Activated CD4-positive, alpha-beta T cell treated with anti-CD3 and anti-CD28 coated beads, Interleukin-2, amount 50 U/mL, for 48 hours (primary cell): Measurements from ENCODE around the gene TPK1.

Source experiments
- DNase-seq, 2 experiments: peaks; one replicate each; pipeline ENCODE4 v3.0.0-alpha.2; 2020

Gene TPK1

DNA sequence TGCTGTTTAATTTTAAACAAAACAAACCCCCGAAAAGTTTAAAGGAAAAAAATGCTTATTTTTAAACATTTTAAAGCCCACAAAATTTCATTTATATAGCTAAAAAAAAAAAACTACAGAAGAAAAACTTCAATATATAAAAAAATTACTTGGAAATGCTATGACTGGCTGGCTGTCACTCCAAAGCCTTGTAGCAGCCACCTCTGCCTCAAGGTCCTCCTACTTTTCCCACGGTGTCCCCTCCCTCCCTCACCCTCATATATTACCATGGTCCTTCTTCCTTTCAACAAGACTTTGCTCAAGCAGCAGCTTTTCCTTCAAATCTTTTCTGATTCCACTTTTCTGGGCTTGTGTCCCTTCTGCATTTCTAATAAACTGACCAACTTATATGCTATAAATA lies 122.0 kb downstream of the TPK1 start:
- DNase-seq, result no peak

DNA sequence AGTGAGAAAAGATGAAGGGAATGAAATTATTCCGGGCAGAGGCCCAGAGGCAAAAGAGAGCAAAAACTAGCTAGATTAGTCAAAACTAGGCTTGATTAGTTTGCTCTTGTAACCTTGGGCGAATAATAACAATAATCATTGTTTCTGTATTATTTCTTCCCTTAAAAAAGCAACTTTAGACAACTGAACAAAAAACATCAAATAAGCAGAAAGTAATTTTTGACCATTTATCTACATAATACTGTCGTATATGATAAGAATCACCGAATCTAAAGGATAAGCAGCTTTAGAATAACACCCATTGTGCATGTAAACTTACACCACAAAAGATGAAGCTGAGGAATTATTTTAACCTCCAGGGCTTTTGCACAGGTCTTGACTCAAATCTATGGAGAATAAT lies 125.1 kb downstream of the TPK1 start:
- DNase-seq, result no peak

DNA sequence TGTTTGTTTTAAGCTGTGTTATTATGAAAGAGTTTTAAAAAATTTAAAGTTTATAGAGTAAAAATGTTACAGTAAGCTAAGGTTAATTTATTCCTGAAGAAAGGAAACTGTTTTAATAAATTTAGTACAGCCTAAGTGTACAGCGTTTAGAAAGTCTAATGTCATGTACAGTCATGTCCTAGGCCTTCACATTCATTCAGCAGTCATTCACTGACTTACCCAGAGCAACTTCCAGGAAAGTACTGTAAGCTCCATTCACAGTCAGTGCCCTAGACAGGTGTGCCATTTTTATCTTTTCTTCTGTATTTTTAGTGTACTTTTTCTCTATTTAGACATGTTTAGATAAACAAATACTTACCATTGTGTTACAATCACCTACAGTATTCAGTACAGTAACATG lies 126.8 kb downstream of the TPK1 start:
- DNase-seq, result no peak

DNA sequence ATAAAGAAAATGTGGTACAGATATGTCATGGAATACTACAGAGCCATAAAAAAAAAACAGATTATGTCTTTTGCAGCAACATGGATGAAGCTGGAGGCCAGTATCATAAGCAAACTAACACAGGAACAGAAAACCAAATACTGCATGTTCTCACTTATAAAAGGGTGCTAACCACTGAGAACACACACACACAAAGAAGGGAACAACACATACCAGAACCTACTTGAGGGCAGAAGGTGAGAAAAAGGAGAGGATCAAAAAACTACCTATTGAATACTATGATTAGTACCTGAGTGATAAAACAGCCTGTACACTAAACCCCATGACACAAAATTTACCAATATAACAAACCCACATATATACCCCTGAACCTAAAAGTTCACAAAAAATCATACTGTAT lies 144.6 kb downstream of the TPK1 start:
- no peak for DNase-seq

DNA sequence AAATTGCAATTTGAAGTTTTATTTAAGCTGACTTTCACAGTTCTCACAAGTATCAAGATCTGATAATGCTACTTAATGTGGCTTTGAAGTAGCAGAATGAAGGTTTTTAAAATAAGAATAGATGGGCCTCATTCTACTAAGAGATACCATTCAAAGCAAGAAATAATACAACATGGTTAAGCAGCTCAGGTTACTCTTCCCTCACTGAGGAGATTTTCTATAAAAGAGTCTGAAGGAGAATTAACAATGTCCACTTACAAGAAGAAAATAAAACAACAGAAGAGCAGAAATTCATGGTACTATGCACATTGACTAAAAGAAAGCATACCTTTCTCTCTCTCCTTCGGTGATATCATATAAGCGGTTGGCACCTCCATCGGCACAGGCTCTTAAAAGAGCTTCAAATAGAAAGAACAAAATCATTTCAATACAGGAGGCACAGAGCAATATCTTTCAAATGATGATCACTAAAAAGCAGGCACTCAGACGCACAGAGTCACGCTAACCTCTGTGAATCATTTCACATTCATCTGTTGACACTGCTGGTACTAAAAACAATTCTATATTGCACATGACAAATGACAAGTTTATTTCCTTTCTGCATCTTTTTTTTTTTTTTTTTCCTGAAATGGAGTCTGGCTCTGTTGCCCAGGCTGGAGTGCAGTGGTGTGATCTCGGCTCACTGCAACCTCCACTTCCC lies 153.1 kb downstream of the TPK1 start:
- no peak for DNase-seq

DNA sequence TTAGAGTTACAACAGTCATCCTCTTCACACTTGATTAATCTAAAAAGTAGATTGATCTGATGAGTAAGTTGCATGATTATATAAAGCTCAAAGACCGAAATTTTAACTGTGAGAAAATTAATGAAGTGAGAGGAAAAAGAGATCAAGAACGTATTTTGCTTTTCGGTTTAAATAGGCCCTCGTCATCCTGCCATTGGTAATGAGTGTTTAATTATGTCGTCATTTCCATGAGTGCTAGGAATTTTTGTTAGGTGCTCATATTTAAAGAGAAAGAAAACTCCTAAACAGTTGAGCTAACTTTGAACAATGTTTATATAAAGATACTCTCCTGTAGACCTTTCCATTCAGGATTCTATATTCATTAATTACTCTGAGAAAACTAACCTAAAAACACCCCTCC lies 159.4 kb downstream of the TPK1 start:
- no peak for DNase-seq

DNA sequence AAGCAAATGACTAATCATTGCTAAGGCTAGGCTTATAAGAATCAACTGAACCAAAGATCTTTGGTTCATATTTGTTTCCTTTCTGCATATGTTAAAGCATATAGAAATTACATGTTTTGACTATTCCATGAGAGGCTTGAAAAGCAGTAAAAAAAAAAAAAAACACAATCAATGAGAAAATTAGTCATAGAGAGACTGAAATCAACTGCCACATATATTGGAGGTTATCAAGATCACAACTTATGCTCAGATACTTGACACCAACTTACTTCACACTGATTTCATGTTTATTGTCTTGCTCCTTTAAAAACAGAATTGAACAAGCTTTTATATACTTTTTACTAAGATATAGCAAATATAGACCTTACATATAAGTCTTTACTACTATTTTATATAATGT lies 161.3 kb downstream of the TPK1 start:
- DNase-seq, result no peak

DNA sequence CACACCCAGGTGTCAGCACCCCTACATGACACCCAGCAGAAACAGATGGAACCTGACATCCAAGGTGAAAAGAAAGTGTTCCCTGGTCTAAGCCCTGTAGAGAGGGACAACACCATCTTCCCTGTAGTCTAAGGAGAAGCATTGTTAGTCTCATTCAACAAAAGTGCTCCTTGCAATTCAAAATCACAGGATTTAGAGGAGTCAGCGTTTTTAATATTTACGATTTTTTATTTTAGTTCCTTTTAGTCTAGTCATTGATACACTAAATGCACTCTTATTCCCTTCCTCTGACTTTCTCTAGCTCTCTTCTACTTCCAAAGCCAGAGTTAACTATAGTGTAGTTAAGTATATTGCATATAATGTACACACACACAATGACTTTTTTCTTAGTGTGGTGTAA lies 163.0 kb downstream of the TPK1 start:
- DNase-seq, result no peak

DNA sequence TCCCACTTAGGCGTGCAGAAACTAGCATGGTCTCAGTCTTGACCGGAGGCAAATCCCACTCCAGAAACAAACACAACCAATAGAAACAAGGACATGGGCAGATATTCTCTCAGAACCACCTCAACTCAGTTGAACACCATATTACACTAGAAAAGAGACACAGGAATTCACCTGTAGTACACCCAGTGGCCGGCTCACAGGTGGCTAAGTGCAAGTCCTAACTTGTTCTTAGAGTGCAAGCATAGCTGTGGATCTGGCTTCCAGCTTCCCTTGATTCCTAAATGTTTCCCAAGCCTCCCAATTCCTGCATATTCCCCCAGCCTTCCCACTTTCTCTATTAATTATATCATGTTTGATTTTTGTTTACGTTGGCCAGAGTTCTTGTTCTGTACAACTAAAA lies 164.4 kb downstream of the TPK1 start:
- no peak for DNase-seq

DNA sequence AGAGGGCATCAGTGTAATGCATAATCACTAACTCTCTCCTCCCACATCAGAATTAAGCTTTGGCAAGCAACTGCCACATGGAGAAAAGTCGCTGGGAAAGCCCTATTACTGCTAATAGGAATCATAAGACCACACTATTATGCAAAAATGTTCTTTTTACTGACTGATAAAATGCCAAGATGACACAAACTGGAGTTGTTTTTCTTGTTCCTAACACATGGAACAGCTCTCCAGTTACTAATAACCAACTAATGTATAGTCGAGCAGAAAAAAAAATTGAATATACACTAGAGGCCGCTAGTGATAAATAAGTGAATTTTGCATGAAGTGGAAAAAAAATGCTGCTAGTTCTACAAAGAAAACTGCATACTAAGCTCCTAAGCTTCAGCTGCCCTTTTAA lies 165.6 kb downstream of the TPK1 start:
- no peak for DNase-seq

DNA sequence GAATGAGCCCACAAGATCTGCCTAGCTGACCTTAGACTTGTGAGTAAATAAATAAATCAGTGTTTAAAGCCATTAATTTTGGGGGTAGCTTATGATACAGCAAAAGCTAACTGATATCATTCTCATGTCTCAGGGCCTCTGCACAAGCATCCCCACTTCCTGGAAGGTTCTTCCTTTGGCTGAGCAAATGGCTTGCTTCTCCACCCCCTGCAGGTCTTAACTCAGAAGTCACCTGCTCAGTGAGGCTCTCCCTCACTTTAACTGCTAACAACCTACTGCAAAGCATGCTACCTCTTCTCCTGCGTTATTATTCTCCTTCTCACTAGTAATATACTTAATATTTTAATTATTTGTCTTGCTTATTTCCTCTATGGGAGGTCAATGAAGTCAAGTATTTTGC lies 167.3 kb downstream of the TPK1 start:
- DNase-seq, result no peak

DNA sequence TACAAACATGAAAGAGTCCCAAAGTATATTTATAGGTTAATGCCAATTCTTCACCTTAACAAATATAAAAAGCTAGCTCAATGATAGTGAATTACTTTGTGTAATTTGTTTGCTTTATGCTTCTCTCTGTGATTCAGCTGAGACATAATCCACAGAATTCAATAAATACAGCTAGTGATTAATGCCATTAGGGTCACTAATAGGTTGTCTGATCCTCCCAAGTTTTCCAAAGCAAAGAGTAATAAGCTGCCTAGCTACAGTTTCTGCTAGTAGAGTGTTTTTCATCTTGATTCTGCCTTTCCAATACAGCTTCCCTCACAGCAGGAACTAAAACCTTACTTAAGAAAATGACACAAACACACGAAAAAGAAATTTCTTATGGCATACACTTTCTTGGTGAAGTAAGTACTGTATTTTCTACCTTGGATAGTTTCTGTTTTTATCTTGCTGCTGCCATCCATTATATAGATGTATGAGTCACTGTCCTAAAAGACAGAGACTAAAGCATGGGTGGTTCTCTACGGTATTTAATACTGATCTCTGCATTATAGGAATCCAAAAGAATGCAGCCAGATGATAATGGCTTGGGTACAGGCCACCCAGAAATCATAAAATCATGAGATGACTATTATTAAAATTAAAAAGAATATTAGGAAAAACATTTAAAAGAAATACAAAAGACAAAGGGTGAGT lies 170.0 kb downstream of the TPK1 start:
- no peak for DNase-seq

DNA sequence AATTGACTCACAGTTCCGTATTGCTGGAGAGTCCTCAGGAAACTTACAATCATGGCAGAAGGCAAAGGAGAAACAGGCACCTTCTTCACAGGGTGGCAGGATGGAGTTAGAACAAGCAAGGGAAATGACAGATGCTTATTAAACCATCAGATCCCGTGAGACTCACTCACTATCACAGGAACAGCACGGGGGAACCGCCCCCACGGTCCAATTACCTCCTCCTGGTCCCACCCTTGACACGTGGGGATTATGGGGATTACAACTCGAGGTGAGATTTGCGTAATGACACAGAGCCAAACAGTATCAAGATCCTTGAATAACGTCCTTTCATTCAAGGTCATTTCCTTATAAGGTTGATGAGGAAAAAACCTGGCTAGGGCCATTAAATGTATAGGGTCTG lies 176.6 kb downstream of the TPK1 start:
- DNase-seq, result no peak

DNA sequence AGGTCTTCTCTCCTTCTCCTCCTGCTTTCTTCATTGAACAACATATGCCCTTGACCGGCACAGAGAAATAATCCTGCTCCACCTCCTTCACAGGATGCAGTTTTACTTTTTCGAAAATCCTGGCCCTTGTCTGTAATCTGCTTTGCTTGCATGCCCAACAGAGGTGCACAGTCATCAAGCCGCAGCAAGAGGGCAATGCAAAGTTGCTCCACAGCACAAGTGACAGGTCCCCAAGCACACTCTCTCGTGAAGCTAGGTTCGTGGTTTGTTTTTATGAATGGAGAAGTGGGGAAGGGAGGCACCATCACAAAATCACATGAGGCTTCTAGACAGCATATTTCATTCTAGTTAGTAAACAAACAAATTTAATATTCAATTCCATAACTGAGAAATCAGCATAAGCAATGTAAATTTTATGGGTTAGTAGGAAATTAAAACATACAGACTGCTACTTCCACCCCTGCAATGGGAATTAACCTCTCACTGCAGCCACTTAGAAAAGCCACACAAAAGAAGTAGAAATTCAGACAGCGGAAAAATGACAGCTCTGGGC lies 178.8 kb downstream of the TPK1 start:
- no peak for DNase-seq

DNA sequence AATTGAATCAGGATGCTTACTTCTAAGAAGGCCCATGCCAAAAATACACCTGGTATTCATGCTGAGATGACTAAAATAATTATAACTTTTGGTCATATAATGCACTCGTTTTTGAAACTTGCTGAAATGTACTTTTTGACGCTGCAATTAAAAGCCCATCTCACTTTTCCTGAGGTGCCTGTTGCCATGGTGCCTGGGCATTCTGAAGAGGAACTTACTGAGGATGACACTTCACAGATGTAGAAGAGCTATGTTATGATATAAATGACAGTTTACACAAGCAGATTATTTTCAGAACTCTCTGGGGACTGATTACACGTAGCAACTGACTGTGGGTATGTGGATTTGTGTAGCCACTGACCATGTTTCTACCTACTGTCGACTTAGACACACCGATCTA lies 182.4 kb downstream of the TPK1 start:
- no peak for DNase-seq

DNA sequence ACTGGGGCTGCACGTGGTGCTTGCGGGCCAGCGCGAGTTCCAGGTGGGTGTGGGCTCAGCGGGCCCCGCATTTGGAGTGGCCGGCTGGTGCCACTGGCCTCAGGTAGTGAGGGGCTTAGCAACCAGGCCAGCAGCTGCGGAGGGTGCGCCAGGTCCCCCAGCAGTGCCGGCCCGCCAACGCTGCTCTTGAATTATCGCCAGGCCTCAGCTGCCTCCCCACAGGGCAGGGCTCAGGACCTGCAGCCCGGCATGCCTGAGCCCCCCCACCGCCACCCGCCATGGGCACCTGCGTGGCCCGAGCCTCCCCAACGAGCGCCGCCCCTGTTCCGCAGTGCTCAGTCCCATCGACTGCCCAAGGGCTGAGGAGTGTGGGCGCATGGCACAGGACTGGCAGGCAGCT lies 185.4 kb downstream of the TPK1 start:
- DNase-seq, result no peak

DNA sequence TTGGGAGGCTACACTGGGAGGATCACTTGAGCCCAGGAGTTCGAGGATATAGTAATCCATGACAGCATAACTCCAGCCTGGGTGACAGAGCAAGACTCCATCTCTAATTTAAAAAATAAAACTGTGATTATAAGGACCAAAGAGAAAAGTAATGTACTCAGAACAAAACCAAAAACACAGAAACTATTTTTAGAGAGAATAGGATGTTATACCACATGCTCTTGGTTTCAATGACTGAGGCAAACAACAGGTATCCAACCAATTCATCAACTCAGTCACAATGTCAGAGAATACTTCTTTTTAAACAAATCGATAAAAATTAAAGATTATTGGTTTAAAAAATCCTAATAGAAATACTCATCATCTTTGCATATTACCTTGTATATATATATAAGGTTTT lies 186.7 kb downstream of the TPK1 start:
- DNase-seq, result no peak

DNA sequence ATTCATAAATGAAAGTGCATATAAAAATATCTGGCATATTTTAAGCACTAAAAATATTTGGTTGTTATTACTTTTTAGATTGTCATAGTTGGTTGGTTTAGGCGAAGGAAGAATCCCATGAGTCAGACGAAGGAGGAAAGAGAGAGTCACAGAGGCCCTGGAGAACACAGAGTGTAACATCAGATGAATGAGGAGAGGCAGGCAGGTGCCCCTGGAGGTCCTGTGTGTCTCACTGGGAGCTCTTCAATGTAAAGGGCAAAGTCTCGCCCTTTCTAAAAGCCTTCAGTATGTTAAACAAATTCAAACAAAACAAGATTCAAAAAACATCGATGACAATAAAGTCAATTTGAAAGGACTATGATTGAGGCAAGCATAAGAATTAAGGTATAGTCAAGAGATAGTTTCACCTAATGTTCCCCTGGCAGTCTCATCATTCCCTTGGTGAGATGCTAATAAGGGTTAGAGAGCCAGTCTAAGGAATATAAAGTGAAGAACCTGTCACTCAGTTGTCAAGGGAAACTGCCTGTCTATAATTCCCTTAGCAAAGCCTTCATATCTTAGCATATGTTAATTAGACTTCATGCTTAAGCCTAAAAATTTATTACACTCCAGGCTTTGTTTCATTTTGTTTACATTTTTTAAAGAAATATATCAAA lies 194.3 kb downstream of the TPK1 start:
- no peak for DNase-seq

DNA sequence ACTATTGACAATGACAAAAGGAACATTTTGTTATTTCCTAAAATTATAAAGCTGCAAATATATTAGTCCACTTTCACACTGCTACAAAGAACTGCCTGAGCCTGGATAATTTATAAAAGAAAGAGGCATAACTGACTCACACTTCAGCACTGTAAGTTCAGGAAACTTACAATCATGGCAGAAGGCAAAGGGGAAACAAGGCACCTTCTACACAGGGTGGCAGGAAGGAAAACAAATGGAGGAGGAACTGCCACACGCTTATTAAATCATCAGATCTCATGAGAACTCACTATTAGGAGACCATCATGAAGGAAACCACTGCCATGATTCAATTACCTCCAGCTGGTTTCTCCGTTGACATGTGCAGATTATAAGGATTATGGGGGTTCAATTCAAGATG lies 203.1 kb downstream of the TPK1 start:
- DNase-seq, result no peak

DNA sequence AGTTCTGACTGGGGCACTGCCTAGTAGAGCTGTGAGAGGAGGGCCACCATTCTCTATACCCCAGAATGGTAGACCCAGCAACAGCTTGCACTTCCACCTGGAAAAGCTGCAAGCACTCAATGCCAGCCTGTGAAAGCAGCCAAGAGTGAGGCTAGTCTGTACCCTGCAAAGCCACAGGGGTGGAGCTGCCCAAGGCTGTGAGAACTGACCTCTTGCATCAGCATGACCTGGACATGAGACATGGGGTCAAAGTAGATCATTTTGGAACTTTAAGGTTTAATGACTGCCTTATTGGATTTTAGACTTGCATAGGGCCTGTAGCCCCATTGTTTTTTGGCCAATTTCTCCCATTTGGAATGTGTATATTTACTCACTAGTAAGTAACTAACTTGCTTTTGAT lies 206.3 kb downstream of the TPK1 start:
- DNase-seq, result no peak

DNA sequence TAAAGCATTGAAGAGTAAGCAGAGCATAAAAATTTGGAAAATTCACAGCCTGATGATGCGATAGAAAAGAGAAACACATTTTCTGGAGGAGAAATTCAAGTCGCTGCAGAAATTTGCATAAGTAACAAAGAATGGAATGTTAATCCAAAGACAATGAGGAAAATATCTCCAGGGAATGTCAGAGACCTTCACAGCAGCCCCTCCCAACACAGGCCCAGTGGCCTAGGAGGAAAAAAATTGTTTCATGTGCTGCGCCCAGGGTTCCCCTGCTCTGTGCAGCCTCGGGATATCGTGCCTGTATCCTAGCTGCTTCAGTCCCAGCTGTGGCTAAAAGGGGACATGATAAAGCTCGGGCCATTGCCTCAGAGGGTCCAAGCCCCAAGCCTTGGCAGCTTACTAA lies 206.8 kb downstream of the TPK1 start:
- DNase-seq, result no peak

DNA sequence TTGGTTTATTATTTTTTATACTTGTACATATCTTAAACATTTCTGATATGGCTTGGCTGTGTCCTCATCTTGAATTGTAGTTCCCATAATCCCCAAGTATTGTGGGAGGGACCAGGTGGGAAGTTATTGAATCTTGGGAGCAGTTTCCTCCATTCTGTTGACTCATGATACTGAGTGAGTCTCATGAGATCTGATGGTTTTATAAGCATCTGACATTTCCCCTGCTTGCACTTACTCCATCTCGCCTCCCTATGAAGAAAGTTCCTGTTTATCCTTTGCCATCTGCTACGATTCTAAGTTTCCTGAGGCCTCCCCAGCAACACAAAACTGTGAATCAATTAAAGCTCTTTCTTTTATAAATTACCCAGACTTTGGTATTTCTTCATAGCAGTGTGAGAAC lies 207.7 kb downstream of the TPK1 start:
- no peak for DNase-seq

DNA sequence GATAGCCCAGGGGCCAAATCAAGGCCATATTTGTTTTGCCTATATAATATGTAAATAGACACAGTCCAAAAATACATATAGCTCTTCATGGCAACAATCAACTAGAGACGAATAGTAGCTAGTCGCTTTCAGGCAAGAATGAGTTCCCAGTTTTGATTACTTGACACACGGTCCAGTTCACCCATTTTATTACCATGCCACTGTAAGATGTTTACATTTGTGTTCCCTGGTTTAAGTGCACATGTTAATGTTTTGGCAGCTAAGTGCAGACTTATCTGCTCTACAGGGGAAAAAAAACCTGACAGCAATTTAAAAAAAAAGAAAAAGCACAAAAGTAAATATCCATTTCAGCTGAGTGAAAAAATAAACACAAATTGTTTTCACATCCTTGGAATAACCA lies 213.1 kb downstream of the TPK1 start:
- no peak for DNase-seq

DNA sequence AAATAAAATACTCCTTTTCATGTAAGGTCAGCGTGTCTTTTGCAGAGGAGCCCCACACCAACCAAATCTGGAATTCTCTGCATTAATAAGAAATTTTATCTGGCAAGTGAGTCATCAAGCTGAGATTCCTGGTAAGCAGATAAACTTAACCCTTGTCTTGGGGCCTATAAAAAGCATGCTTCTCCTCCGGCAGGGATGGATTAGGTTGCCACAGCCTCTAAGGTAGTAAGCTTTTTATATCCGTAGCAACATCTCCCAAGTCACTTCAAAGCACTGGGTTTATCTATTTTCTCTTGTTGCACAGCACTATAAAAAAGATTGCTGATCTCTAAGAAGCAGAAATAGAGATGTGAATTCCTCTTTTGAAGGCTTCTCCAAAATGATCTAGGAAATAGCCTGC lies 229.6 kb downstream of the TPK1 start:
- no peak for DNase-seq
